ENCODE measurements around the gene CSH1.
"Not testable (repeated sequence)": the region's sequence is repeated elsewhere in the genome, so short reads cannot be mapped to it uniquely, and the experiment has no call there.

DNA sequence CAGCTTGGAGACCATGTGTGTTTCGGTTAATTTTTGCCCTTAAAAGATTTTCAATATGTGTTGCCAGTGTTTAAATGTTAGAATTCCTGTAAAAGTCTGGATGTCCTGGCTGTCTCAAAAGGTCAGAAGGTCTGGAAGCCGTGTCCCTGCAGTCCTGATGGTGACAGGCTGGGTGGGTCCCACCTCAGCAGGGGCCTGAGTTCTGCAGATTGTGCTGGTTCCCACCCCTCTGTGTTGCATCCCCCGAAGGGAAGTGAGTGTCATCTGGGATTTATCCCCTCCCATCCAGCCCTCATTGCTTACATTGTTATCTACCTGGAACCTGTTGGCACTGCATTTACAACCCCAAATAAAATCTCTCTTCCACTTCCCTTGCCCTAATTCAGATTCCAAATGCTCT lies 2.4 kb downstream of the CSH1 start:
- TF ChIP-seq, protein P1, sequence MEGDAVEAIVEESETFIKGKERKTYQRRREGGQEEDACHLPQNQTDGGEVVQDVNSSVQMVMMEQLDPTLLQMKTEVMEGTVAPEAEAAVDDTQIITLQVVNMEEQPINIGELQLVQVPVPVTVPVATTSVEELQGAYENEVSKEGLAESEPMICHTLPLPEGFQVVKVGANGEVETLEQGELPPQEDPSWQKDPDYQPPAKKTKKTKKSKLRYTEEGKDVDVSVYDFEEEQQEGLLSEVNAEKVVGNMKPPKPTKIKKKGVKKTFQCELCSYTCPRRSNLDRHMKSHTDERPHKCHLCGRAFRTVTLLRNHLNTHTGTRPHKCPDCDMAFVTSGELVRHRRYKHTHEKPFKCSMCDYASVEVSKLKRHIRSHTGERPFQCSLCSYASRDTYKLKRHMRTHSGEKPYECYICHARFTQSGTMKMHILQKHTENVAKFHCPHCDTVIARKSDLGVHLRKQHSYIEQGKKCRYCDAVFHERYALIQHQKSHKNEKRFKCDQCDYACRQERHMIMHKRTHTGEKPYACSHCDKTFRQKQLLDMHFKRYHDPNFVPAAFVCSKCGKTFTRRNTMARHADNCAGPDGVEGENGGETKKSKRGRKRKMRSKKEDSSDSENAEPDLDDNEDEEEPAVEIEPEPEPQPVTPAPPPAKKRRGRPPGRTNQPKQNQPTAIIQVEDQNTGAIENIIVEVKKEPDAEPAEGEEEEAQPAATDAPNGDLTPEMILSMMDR (IDR thresholded peaks at IDR 0.05; ENCODE audit: insufficient read depth, low read depth, low read length), result not testable (repeated sequence)
- not testable (repeated sequence) for TF ChIP-seq EZH2 (IDR thresholded peaks at IDR 0.05; ENCODE audit: insufficient read depth, low read length)

Measured in astrocyte (in vitro differentiated cells and primary cell).